Measurements from ENCODE around the gene ERMN.

GRCh38 chr2:157359628-157360027, 34.0 kb upstream of the ERMN start:
- no peak for TF ChIP-seq CTCF (IDR thresholded peaks at IDR 0.05)
- TF ChIP-seq POLR2A (IDR thresholded peaks at IDR 0.05): no peak
- no peak for TF ChIP-seq POLR2AphosphoS5 (IDR thresholded peaks at IDR 0.05)

All from prostate gland (tissue), 2 donors.